ENCODE results near the gene YAP1. TPM values are rescaled to one million over a fixed set of nuclear protein-coding genes. Genes with fewer than 3 reads are reported as not detected.

YAP1 gene
- total RNA-seq, 2 donors from 2014 or later, result 0.22 to 0.63 TPM

DNA sequence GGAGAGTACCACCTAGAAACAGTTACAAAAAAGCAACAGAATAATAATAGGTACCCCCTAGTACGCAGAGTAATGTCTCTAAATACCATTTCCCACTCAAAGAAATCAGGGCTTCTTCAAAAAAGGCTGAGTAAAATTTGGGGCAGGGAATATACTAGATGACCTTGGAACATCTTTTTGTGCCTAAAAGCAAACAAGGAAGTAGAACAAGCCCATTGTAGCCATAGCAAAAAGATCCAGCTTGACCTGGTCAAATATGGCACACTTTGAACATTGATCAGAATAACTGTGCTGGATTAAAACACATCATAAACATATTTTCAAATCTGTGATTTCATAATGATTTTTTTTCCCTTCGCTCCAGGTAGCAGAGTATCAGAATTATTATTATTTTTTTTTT is 91.5 kb downstream of the YAP1 start:
- Mint-ChIP-seq H3K27ac (no peak overlapping the region), H3K9me3 (no peaks in the 10 kb centered on the region), H3K4me3 (no peak overlapping the region), H3K27me3 (ENCODE audit: low read depth) (peaks cover 16% of the 10 kb centered on the region), H3K4me1 (ENCODE audit: low read depth) (no peaks in the 10 kb centered on the region), H3K36me3 (ENCODE audit: insufficient read depth in 2 of 2) (no peaks in the 10 kb centered on the region)
- DNase-seq (no peak), ATAC-seq (replicated peaks in 1 of 2) (no peak)

DNA sequence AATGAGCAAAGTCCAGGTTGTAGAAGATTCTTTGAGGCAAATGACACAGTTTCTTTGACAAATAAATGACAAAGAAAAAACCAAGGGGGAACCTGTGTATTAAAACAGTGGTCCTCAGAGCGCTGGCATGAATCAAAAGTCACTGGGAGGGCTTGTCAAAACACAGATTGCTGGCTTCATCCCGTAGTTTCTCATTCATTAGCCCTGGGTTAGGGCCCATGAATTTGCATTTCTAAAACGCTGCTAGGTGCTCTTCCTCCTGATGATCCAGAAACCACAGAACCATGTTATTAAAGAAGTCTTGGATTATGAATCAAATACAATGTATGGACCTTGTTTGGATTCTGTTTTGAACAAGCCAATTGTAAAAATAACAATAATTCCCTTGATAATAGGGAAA is 92.7 kb downstream of the YAP1 start:
- H3K36me3 Mint-ChIP-seq (ENCODE audit: insufficient read depth in 2 of 2), result no peaks in the 10 kb centered on the region
- H3K9me3 Mint-ChIP-seq, result no peaks in the 10 kb centered on the region
- DNase-seq, result no peak
- H3K4me1 Mint-ChIP-seq (ENCODE audit: low read depth), result no peaks in the 10 kb centered on the region
- H3K4me3 Mint-ChIP-seq, result no peak overlapping the region
- no peak overlapping the region for H3K27ac Mint-ChIP-seq
- peaks cover 8% of the 10 kb centered on the region for H3K27me3 Mint-ChIP-seq (ENCODE audit: low read depth)
- ATAC-seq (replicated peaks in 1 of 2), result no peak

DNA sequence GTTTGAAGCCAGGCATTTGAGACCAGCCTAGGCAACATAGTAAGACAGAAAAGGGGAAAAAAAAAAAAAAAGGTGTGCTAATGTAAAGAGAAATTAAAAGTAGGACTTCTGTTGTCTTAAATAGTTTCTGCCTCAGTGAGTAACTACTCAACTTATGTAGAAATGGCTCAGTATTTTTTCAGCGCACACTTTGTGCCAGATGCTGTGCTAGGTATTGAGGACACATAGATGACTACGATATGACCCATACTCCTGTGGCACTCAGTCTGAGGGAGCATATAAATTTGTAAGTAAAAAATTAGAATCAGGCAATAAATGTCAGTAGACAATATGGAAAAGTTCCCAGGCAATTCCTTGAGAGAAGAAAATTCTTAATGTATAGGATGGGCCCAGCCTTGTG is 93.9 kb downstream of the YAP1 start:
- H3K27ac Mint-ChIP-seq, result no peak overlapping the region
- no peaks in the 10 kb centered on the region for H3K36me3 Mint-ChIP-seq (ENCODE audit: insufficient read depth in 2 of 2)
- DNase-seq (no peak), ATAC-seq (replicated peaks in 1 of 2) (no peak)
- peaks cover 7% of the 10 kb centered on the region for H3K27me3 Mint-ChIP-seq (ENCODE audit: low read depth)
- no peak overlapping the region for H3K4me3 Mint-ChIP-seq
- no peaks in the 10 kb centered on the region for H3K4me1 Mint-ChIP-seq (ENCODE audit: low read depth)
- no peaks in the 10 kb centered on the region for H3K9me3 Mint-ChIP-seq

- no peak overlapping the region for H3K27ac Mint-ChIP-seq
- DNase-seq (no peak), ATAC-seq (replicated peaks in 1 of 2) (no peak)
- no peaks in the 10 kb centered on the region for H3K36me3 Mint-ChIP-seq (ENCODE audit: insufficient read depth in 2 of 2)
- H3K9me3 Mint-ChIP-seq, result no peaks in the 10 kb centered on the region
- H3K4me3 Mint-ChIP-seq, result no peak overlapping the region
- H3K27me3 Mint-ChIP-seq (ENCODE audit: low read depth), result peaks cover 6% of the 10 kb centered on the region
- no peaks in the 10 kb centered on the region for H3K4me1 Mint-ChIP-seq (ENCODE audit: low read depth)
Measured at GRCh38 chr11:102205805-102206204, 95.6 kb downstream of the YAP1 start.

- no peaks in the 10 kb centered on the region for H3K4me1 Mint-ChIP-seq (ENCODE audit: low read depth)
- H3K27ac Mint-ChIP-seq, result no peak overlapping the region
- no peaks in the 10 kb centered on the region for H3K36me3 Mint-ChIP-seq (ENCODE audit: insufficient read depth in 2 of 2)
- no peak overlapping the region for H3K4me3 Mint-ChIP-seq
- ATAC-seq (replicated peaks in 1 of 2), result no peak
- H3K9me3 Mint-ChIP-seq, result no peaks in the 10 kb centered on the region
- no peak for DNase-seq
- no peaks in the 10 kb centered on the region for H3K27me3 Mint-ChIP-seq (ENCODE audit: low read depth)
Measured at GRCh38 chr11:102208835-102209234, 98.6 kb downstream of the YAP1 start.

DNA sequence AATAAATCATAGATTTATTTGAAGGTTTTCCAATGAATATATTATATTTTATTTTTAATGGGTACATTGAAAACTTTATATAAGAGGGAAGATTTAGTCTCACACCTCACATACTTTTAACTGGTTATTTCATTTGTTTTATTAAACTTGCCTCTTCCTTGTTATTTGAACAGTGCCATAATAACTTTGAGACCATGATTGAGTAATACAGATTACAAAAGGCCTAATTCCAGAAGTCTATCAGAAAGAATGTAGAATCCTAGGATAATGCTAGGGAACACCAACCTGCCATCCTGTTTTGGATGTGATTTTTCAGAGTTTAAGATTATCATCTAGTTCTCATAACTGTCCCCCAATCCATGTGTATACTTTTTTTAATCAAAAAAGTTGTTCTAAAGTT is 104.4 kb downstream of the YAP1 start:
- no peaks in the 10 kb centered on the region for H3K4me1 Mint-ChIP-seq (ENCODE audit: low read depth)
- H3K27ac Mint-ChIP-seq, result no peak overlapping the region
- H3K9me3 Mint-ChIP-seq, result peaks cover 0 to 2% of the 10 kb centered on the region in 2 donors
- no peak overlapping the region for H3K4me3 Mint-ChIP-seq
- DNase-seq (no peak), ATAC-seq (replicated peaks in 1 of 2) (no peak)
- H3K36me3 Mint-ChIP-seq (ENCODE audit: insufficient read depth in 2 of 2), result no peaks in the 10 kb centered on the region
- peaks cover 16% of the 10 kb centered on the region for H3K27me3 Mint-ChIP-seq (ENCODE audit: low read depth)

- peaks cover 17% of the 10 kb centered on the region for H3K27me3 Mint-ChIP-seq (ENCODE audit: low read depth)
- H3K9me3 Mint-ChIP-seq, result peaks cover 0 to 2% of the 10 kb centered on the region in 2 donors
- no peak for ATAC-seq (replicated peaks in 1 of 2)
- H3K4me3 Mint-ChIP-seq, result no peak overlapping the region
- no peak overlapping the region for H3K27ac Mint-ChIP-seq
- no peak for DNase-seq
- H3K4me1 Mint-ChIP-seq (ENCODE audit: low read depth), result no peaks in the 10 kb centered on the region
- no peaks in the 10 kb centered on the region for H3K36me3 Mint-ChIP-seq (ENCODE audit: insufficient read depth in 2 of 2)
Measured at GRCh38 chr11:102216433-102217075, 106.3 kb downstream of the YAP1 start.

- Mint-ChIP-seq H3K9me3 (peaks cover 0 to 2% of the 10 kb centered on the region in 2 donors), H3K4me1 (ENCODE audit: low read depth) (no peaks in the 10 kb centered on the region), H3K27me3 (ENCODE audit: low read depth) (peaks cover 11% of the 10 kb centered on the region), H3K27ac (no peak overlapping the region), H3K4me3 (no peak overlapping the region), H3K36me3 (ENCODE audit: insufficient read depth in 2 of 2) (no peaks in the 10 kb centered on the region)
- DNase-seq, result no peak
- ATAC-seq (replicated peaks in 1 of 2), result no peak
Measured at GRCh38 chr11:102220728-102221467, 110.7 kb downstream of the YAP1 start.

- Mint-ChIP-seq H3K27ac (no peak overlapping the region), H3K9me3 (peaks cover 0 to 2% of the 10 kb centered on the region in 2 donors), H3K4me1 (ENCODE audit: low read depth) (no peaks in the 10 kb centered on the region), H3K36me3 (ENCODE audit: insufficient read depth in 2 of 2) (no peaks in the 10 kb centered on the region), H3K4me3 (no peak overlapping the region), H3K27me3 (ENCODE audit: low read depth) (peaks cover 9% of the 10 kb centered on the region)
- DNase-seq (no peak), ATAC-seq (replicated peaks in 1 of 2) (no peak)
Measured at GRCh38 chr11:102223859-102224258, 113.6 kb downstream of the YAP1 start.

- Mint-ChIP-seq H3K9me3 (no peaks in the 10 kb centered on the region), H3K4me1 (ENCODE audit: low read depth) (no peaks in the 10 kb centered on the region), H3K36me3 (ENCODE audit: insufficient read depth in 2 of 2) (no peaks in the 10 kb centered on the region), H3K27ac (no peak overlapping the region), H3K27me3 (ENCODE audit: low read depth) (peaks cover 13% of the 10 kb centered on the region), H3K4me3 (no peak overlapping the region)
- no peak for DNase-seq
- ATAC-seq (replicated peaks in 1 of 2), result no peak
Measured at GRCh38 chr11:102225689-102226568, 115.7 kb downstream of the YAP1 start.

DNA sequence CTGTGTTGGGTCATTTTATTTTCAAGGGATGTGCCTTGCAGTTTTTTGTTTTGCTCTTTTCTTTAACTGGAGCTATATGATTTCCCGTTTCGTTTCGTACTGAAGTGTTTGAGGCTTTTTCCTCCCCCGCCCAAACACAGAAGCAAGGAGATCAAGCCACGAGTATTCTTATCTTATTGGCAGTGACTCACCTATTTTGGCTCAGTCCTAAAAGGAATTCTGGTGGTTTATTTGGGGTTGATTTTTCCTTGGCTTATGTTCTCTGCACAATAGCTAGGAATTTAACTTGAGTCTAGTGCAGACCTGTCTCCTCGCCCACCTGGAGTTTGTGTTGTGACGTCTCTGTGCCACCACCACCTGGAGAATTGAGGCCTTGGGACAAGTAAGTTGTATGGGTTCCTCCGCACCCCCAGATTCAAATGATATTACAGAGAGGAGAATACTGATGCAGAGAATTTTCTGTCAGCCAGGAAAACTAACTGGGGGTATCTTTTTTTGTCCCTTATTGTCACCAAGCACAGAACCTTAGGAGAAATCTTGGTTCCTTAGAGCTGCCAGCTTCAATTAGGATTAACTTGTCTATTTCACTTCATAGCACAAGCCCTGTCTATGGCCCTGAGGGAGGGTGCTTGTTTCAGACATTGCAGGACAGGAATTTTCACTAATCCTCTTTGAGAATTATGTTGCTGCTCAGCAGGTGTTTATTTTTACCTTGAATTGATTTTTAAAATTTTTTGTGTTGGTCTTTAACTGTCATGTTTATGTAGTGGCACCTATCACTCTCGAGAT is 116.6 kb downstream of the YAP1 start:
- no peaks in the 10 kb centered on the region for H3K4me1 Mint-ChIP-seq (ENCODE audit: low read depth)
- H3K4me3 Mint-ChIP-seq, result no peak overlapping the region
- no peak for DNase-seq
- H3K36me3 Mint-ChIP-seq (ENCODE audit: insufficient read depth in 2 of 2), result no peaks in the 10 kb centered on the region
- H3K27me3 Mint-ChIP-seq (ENCODE audit: low read depth), result peaks cover 23% of the 10 kb centered on the region
- no peak for ATAC-seq (replicated peaks in 1 of 2)
- H3K9me3 Mint-ChIP-seq, result no peaks in the 10 kb centered on the region
- H3K27ac Mint-ChIP-seq, result no peak overlapping the region

DNA sequence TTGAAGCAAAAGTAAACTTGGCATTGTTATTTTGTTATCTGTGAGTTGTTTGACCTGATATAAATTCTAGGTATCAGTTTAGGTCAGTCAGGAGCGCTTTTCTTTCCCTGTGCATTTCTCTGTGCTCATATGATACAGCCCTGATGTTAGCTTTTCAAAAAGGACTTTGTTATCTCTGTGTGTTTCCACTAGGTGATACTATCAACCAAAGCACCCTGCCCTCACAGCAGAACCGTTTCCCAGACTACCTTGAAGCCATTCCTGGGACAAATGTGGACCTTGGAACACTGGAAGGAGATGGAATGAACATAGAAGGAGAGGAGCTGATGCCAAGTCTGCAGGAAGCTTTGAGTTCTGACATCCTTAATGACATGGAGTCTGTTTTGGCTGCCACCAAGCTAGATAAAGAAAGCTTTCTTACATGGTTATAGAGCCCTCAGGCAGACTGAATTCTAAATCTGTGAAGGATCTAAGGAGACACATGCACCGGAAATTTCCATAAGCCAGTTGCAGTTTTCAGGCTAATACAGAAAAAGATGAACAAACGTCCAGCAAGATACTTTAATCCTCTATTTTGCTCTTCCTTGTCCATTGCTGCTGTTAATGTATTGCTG is 119.4 kb downstream of the YAP1 start:
- Mint-ChIP-seq H3K4me3 (no peak overlapping the region), H3K27me3 (ENCODE audit: low read depth) (peaks cover 27% of the 10 kb centered on the region), H3K9me3 (no peaks in the 10 kb centered on the region), H3K36me3 (ENCODE audit: insufficient read depth in 2 of 2) (no peaks in the 10 kb centered on the region), H3K27ac (no peak overlapping the region), H3K4me1 (ENCODE audit: low read depth) (no peaks in the 10 kb centered on the region)
- DNase-seq (no peak), ATAC-seq (replicated peaks in 1 of 2) (no peak)

Measured in activated T-cell treated with anti-CD3 and anti-CD28 coated beads, Interleukin-2, amount 50 U/mL, for 72 hours (primary cell).